HCT116 (cell line): ENCODE measurements around the gene GBP7. TPM values are rescaled to one million over a fixed set of nuclear protein-coding genes. Genes with fewer than 3 reads are reported as not detected.
A peak's percentile ranks its signal among the peaks of the same experiment; 100 is the strongest.

Source experiments
- ATAC-seq: fragments of 200-7000 bp; cut with Tn5 transposase; 2 replicates; pipeline ENCODE4 v1.9.1; 2020; ENCODE audit warnings: mild to moderate bottlenecking, moderate library complexity
- BruUV-seq: library from RNA; stranded (reverse); fragments of 400-500 nt; replicated peaks from 2 replicates; lab custom pipeline; 2021; lab: Mats Ljungman, UMichigan
- CTCF ChIA-PET: fragments of 300-600 bp; sonication (Branson Sonifier 250); formaldehyde crosslinking; loops from one replicate; lab custom pipeline; 2021; ENCODE audit warnings: antibody characterized with exemption; lab: Charles Lee
- POLR2A ChIA-PET: fragments of 300-600, 350-600 bp; sonication (Branson Sonifier 250); formaldehyde crosslinking; loops from one replicate; lab custom pipeline; 2021; ENCODE audit warnings: antibody characterized with exemption; lab: Charles Lee
- RAD21 ChIA-PET, 2 experiments: fragments of 300-600 bp; sonication (Branson Sonifier 250); formaldehyde crosslinking; loops; one replicate each; lab custom pipeline; 2023; ENCODE audit warnings: low total read pairs in 2 of 2; ENCODE audit not compliant: uncharacterized antibody in 2 of 2, unreplicated experiment in 2 of 2, low non-redundant PET in 1 of 2; lab: Charles Lee
- DNase-seq: peaks from one replicate; pipeline ENCODE4 v3.0.0-alpha.2; 2010; ENCODE audit warnings: low read depth, low spot score
- H2AFZ ChIP-seq: fragments of 200-600 bp; shearing (Covaris generic), sonication (generic); 2 replicates; pipeline ENCODE4 v1.6.1; 2017; ENCODE audit warnings: low read depth, mixed run types, mixed read lengths, antibody characterized with exemption, low read length; ENCODE audit not compliant: poor library complexity, severe bottlenecking
- H3K27ac ChIP-seq: 2 replicates; pipeline ENCODE4 v1.5.1; 2012; ENCODE audit warnings: low read depth, low read length
- H3K27me3 ChIP-seq: fragments of 200-600 bp; sonication (generic); 2 replicates; pipeline ENCODE4 v1.6.1; 2016; ENCODE audit warnings: mixed run types, low read length, mixed read lengths; ENCODE audit not compliant: insufficient read depth
- H3K36me3 ChIP-seq, 2 experiments: fragments of 200-500 bp in 1 of 2; fragments of 200-600 bp in 1 of 2; sonication (Bioruptor generic) in 1 of 2; sonication (generic) in 1 of 2; 2 replicates each; pipeline versions ENCODE4 v1.5.1 to v1.6.1; 2014 to 2016; ENCODE audit warnings: low read length in 2 of 2, inconsistent platforms in 1 of 2, mixed read lengths in 1 of 2, mixed run types in 1 of 2; ENCODE audit not compliant: insufficient read depth in 2 of 2, control insufficient read depth in 1 of 2
- H3K4me1 ChIP-seq, 2 experiments: fragments of 200-600 bp in 1 of 2; sonication (generic) in 1 of 2; 2 replicates each; pipeline versions ENCODE4 v1.5.1 to v1.6.1; 2012 to 2017; ENCODE audit warnings: low read length in 2 of 2, inconsistent platforms in 1 of 2, mild to moderate bottlenecking in 1 of 2, mixed read lengths in 1 of 2, mixed run types in 1 of 2, moderate library complexity in 1 of 2; ENCODE audit not compliant: insufficient read depth in 2 of 2, control insufficient read depth in 1 of 2
- H3K4me2 ChIP-seq: fragments of 200-600 bp; sonication (generic); 2 replicates; pipeline ENCODE4 v1.6.1; 2017; ENCODE audit warnings: mixed run types, low read length, mixed read lengths
- H3K4me3 ChIP-seq, 2 experiments: fragments of 200-600 bp in 1 of 2; sonication (generic) in 1 of 2; replicated peaks in 1 of 2; 2 replicates each; pipeline ENCODE4 v1.5.1; 2011 to 2016; ENCODE audit warnings: low read length in 2 of 2, control low read depth in 1 of 2, low read depth in 1 of 2, mild to moderate bottlenecking in 1 of 2, mixed read lengths in 1 of 2, mixed run types in 1 of 2
- H3K79me2 ChIP-seq: fragments of 200-600 bp; sonication (generic); 2 replicates; pipeline ENCODE4 v1.6.1; 2017; ENCODE audit warnings: mild to moderate bottlenecking, mixed run types, low read length, moderate library complexity, mixed read lengths; ENCODE audit not compliant: insufficient read depth
- H3K9ac ChIP-seq: fragments of 200-600 bp; sonication (generic); 2 replicates; pipeline ENCODE4 v1.6.1; 2016; ENCODE audit warnings: low read length, mixed read lengths
- H3K9me2 ChIP-seq: fragments of 200-600 bp; sonication (generic), shearing (Covaris generic); 2 replicates; pipeline ENCODE4 v1.6.1; 2017; ENCODE audit warnings: mixed run types, mild to moderate bottlenecking, moderate library complexity; ENCODE audit not compliant: insufficient read depth
- H3K9me3 ChIP-seq, 2 experiments: fragments of 200-500 bp in 1 of 2; fragments of 200-600 bp in 1 of 2; sonication (Bioruptor generic) in 1 of 2; sonication (generic) in 1 of 2; 2 replicates each; pipeline ENCODE4 v1.6.1; 2014 to 2017; ENCODE audit warnings: low read length in 2 of 2, mixed read lengths in 2 of 2, inconsistent platforms in 1 of 2, low read depth in 1 of 2, mild to moderate bottlenecking in 1 of 2, mixed run types in 1 of 2, moderate library complexity in 1 of 2; ENCODE audit not compliant: control insufficient read depth in 1 of 2, insufficient read depth in 1 of 2
- H4K20me1 ChIP-seq: fragments of 200-600 bp; sonication (generic), shearing (Covaris generic); 2 replicates; pipeline ENCODE4 v1.6.1; 2017; ENCODE audit warnings: mixed run types, mild to moderate bottlenecking, moderate library complexity; ENCODE audit not compliant: insufficient read depth
- ATF3 ChIP-seq: IDR thresholded peaks from 2 replicates; pipeline ENCODE4 v1.6.1; 2012
- CBX3 ChIP-seq: IDR thresholded peaks from 2 replicates; pipeline ENCODE4 v1.6.1; 2012; ENCODE audit warnings: low read depth
- CTCF ChIP-seq, 3 experiments: fragments of 200-600 bp in 1 of 3; sonication (generic) in 1 of 3; IDR thresholded peaks in 2 of 3; conservative IDR thresholded peaks in 1 of 3; 2 replicates each; pipeline ENCODE4 v1.5.1; 2012 to 2017; ENCODE audit warnings: low read depth in 2 of 3, low read length in 2 of 3, antibody characterized with exemption in 1 of 3, borderline replicate concordance in 1 of 3, control low read depth in 1 of 3, mild to moderate bottlenecking in 1 of 3, mixed read lengths in 1 of 3, mixed run types in 1 of 3, moderate library complexity in 1 of 3; ENCODE audit not compliant: insufficient read depth in 1 of 3
- EGR1 ChIP-seq: IDR thresholded peaks from 2 replicates; pipeline ENCODE4 v1.6.1; 2012; ENCODE audit warnings: low read depth
- EZH2 ChIP-seq: fragments of 200-600 bp; sonication (generic); IDR thresholded peaks from 2 replicates; pipeline ENCODE4 v1.6.1; 2017; ENCODE audit warnings: antibody characterized with exemption, mixed run types
- EZH2phosphoT487 ChIP-seq: fragments of 200-600 bp; IDR thresholded peaks from 2 replicates; pipeline ENCODE4 v1.6.1; 2018; ENCODE audit warnings: antibody characterized with exemption, borderline replicate concordance
- FOSL1 ChIP-seq: IDR thresholded peaks from 2 replicates; pipeline ENCODE4 v1.6.1; 2012; ENCODE audit warnings: low read depth
- JUND ChIP-seq: IDR thresholded peaks from 2 replicates; pipeline ENCODE4 v1.6.1; 2012
- MAX ChIP-seq: IDR thresholded peaks from 2 replicates; pipeline ENCODE4 v1.6.1; 2012
- POLR2A ChIP-seq: IDR thresholded peaks from 2 replicates; pipeline ENCODE4 v1.7.0; 2011; ENCODE audit warnings: borderline replicate concordance; ENCODE audit not compliant: insufficient read depth, insufficient read length; ENCODE audit errors: extremely low read depth
- POLR2AphosphoS5 ChIP-seq: IDR thresholded peaks from 2 replicates; pipeline ENCODE4 v1.6.1; 2011; ENCODE audit warnings: mild to moderate bottlenecking, low read depth, low read length, moderate library complexity
- REST ChIP-seq: IDR thresholded peaks from 2 replicates; pipeline ENCODE4 v1.6.1; 2012; ENCODE audit warnings: low read depth
- SIN3A ChIP-seq: IDR thresholded peaks from 2 replicates; pipeline ENCODE4 v1.6.1; 2012; ENCODE audit warnings: low read depth
- SP1 ChIP-seq: IDR thresholded peaks from 2 replicates; pipeline ENCODE4 v1.6.1; 2012; ENCODE audit warnings: low read depth
- SRF ChIP-seq: IDR thresholded peaks from 2 replicates; pipeline ENCODE4 v1.6.1; 2012; ENCODE audit warnings: low read depth
- TCF7L2 ChIP-seq: IDR thresholded peaks from 2 replicates; pipeline ENCODE4 v1.7.0; 2011; ENCODE audit warnings: borderline replicate concordance, inconsistent platforms; ENCODE audit not compliant: insufficient read depth, insufficient read length; ENCODE audit errors: extremely low read depth
- YY1 ChIP-seq: IDR thresholded peaks from 2 replicates; pipeline ENCODE4 v1.6.1; 2011; ENCODE audit warnings: low read length, low read depth, moderate library complexity, mild to moderate bottlenecking; ENCODE audit not compliant: insufficient replicate concordance; ENCODE audit errors: extremely low read depth
- ZBTB33 ChIP-seq: IDR thresholded peaks from 2 replicates; pipeline ENCODE4 v1.6.1; 2011; ENCODE audit warnings: mild to moderate bottlenecking, low read length, moderate library complexity; ENCODE audit not compliant: insufficient replicate concordance; ENCODE audit errors: extremely low read depth
- ZFX ChIP-seq: fragments of 450-650 bp; IDR thresholded peaks from 2 replicates; pipeline ENCODE4 v1.6.1; 2017
- intact Hi-C: fragments of 100-400 bp; cut with micrococcal nuclease; formaldehyde crosslinking; loops from 2 replicates; pipeline ENCODE4 v1.10.0; 2022
- total RNA-seq: library from RNA; stranded (reverse); gene quantifications from one replicate; pipeline ENCODE4 v1.2.1, GENCODE V29; 2021; ENCODE audit not compliant: unreplicated experiment

GBP7 gene
- total RNA-seq, 1 experiment from 2014 or later = not detected

- ChIA-PET CTCF (interaction anchor here (1.8 kb wide), 1 partner anchor 64 kb away, joined by 7 read pairs; no protein-coding TSS in a partner anchor), POLR2A (no interaction called here), RAD21 (no interaction called here)
- no peaks in the 10 kb centered on the region for H3K79me2 ChIP-seq
- TF ChIP-seq JUND (no peak), ZBTB33 (no peak), CTCF (IDR thresholded peaks at IDR 0.05 in 2 of 3, conservative IDR thresholded peaks at IDR 0.05 in 1 of 3; ENCODE audit: borderline replicate concordance in 1 of 3, insufficient read depth in 1 of 3, low read depth in 2 of 3, low read length in 2 of 3) (no peak), SIN3A (no peak), YY1 (no peak), POLR2A (no peak), FOSL1 (no peak), ATF3 (no peak), EZH2phosphoT487 (no peak), REST (no peak), ZFX (no peak), EZH2 (no peak), SRF (no peak), SP1 (no peak), CBX3 (no peak), MAX (no peak), EGR1 (no peak), TCF7L2 (no peak), POLR2AphosphoS5 (no peak)
- H3K9ac ChIP-seq = no peak overlapping the region
- H3K27me3 ChIP-seq = no peaks in the 10 kb centered on the region
- no peaks in the 10 kb centered on the region for H3K9me3 ChIP-seq
- no peak overlapping the region for H2AFZ ChIP-seq
- H4K20me1 ChIP-seq = no peaks in the 10 kb centered on the region
- no peak overlapping the region for H3K4me2 ChIP-seq
- intact Hi-C loops = no loop called here
- no TSS peak for BruUV-seq
- peak; percentile 72 for ATAC-seq
- H3K9me2 ChIP-seq = no peaks in the 10 kb centered on the region; the same call in 1 of the 2 replicates
- H3K36me3 ChIP-seq = no peaks in the 10 kb centered on the region
- no peak for DNase-seq
- no peak overlapping the region for H3K4me3 ChIP-seq
- no peaks in the 10 kb centered on the region for H3K4me1 ChIP-seq
- no peak overlapping the region for H3K27ac ChIP-seq
Measured at GRCh38 chr1:89149229-89149628, 26.6 kb downstream of the GBP7 start.
